Stimulated activated CD4-positive, alpha-beta T cell treated with anti-CD3 and anti-CD28 coated beads, Interleukin-1b, Interleukin-23, amount 100 ng/mL, for 4 hours (primary cell): ENCODE results near the gene SF3A2.

Source experiments
- DNase-seq, 2 donors: peaks; one replicate each; pipeline ENCODE4 v3.0.0-alpha.2; 2020; ENCODE audit warnings: low read depth in 2 of 2

Gene SF3A2

GRCh38 chr19:2207991-2208860, 28.4 kb upstream of the SF3A2 start:
- no peak for DNase-seq

GRCh38 chr19:2208975-2209374, 27.6 kb upstream of the SF3A2 start:
- DNase-seq = no peak

- DNase-seq = no peak
Observed at GRCh38 chr19:2209408-2209807, 27.2 kb upstream of the SF3A2 start.

- DNase-seq = no peak
Observed at GRCh38 chr19:2210206-2210605, 26.4 kb upstream of the SF3A2 start.

- DNase-seq = no peak
Observed at GRCh38 chr19:2210987-2211740, 25.5 kb upstream of the SF3A2 start.

GRCh38 chr19:2212861-2213711, 23.5 kb upstream of the SF3A2 start:
- no peak for DNase-seq

- no peak for DNase-seq
Observed at GRCh38 chr19:2213799-2214198, 22.8 kb upstream of the SF3A2 start.

GRCh38 chr19:2214251-2214650, 22.4 kb upstream of the SF3A2 start:
- no peak for DNase-seq

- peak in 1 of 2 donors; percentile 29 for DNase-seq
Observed at GRCh38 chr19:2215281-2215751, 21.3 kb upstream of the SF3A2 start.

GRCh38 chr19:2216361-2217225, 20.0 kb upstream of the SF3A2 start:
- DNase-seq = no peak

GRCh38 chr19:2217591-2217990, 19.0 kb upstream of the SF3A2 start:
- DNase-seq = no peak

GRCh38 chr19:2219726-2220125, 16.9 kb upstream of the SF3A2 start:
- no peak for DNase-seq

- no peak for DNase-seq
Observed at GRCh38 chr19:2221250-2221831, 15.3 kb upstream of the SF3A2 start.

GRCh38 chr19:2221918-2222317, 14.7 kb upstream of the SF3A2 start:
- no peak for DNase-seq

GRCh38 chr19:2223391-2223790, 13.2 kb upstream of the SF3A2 start:
- no peak for DNase-seq

GRCh38 chr19:2223959-2224358, 12.7 kb upstream of the SF3A2 start:
- no peak for DNase-seq

GRCh38 chr19:2224754-2225349, 11.8 kb upstream of the SF3A2 start:
- no peak for DNase-seq

- no peak for DNase-seq
Observed at GRCh38 chr19:2225415-2226050, 11.1 kb upstream of the SF3A2 start.

- DNase-seq = no peak
Observed at GRCh38 chr19:2226051-2226839, 10.4 kb upstream of the SF3A2 start.
